ENCODE measurements around the gene RPLP2.

RPLP2 gene

GRCh38 chr11:839280-839623 lies 29.5 kb downstream of the RPLP2 start:
- no peak for DNase-seq

GRCh38 chr11:839875-840617 lies 30.3 kb downstream of the RPLP2 start:
- no peak for DNase-seq

GRCh38 chr11:841981-842369 lies 32.2 kb downstream of the RPLP2 start:
- DNase-seq = no peak

- DNase-seq = peak; percentile 16
Observed at GRCh38 chr11:842370-843002, 32.7 kb downstream of the RPLP2 start, which contains the start of the genes POLR2L and TSPAN4. Gene POLR2L, minus strand, starts transcription at chr11:842529. Its CDS starts 21 bp downstream, at chr11:842508. Gene TSPAN4, plus strand, starts transcription at chr11:842852. Its CDS starts 7,453 bp downstream, at chr11:850305.

- no peak for DNase-seq
Observed at GRCh38 chr11:843086-843734, 33.4 kb downstream of the RPLP2 start.

- no peak for DNase-seq
Observed at GRCh38 chr11:843818-844692, 34.3 kb downstream of the RPLP2 start.

GRCh38 chr11:844693-845644 lies 35.2 kb downstream of the RPLP2 start:
- DNase-seq = peak; percentile 24

GRCh38 chr11:845872-846495 lies 36.2 kb downstream of the RPLP2 start:
- DNase-seq = no peak

- DNase-seq = no peak
Observed at GRCh38 chr11:846496-847098, 36.8 kb downstream of the RPLP2 start.

- DNase-seq = no peak
Observed at GRCh38 chr11:847876-848275, 38.1 kb downstream of the RPLP2 start.

GRCh38 chr11:848380-848931 lies 38.7 kb downstream of the RPLP2 start:
- DNase-seq = no peak

- DNase-seq = no peak
Observed at GRCh38 chr11:849104-849824, 39.5 kb downstream of the RPLP2 start.

- DNase-seq = no peak
Observed at GRCh38 chr11:849951-850774, 40.4 kb downstream of the RPLP2 start.

- DNase-seq = no peak
Observed at GRCh38 chr11:850775-851763, 41.3 kb downstream of the RPLP2 start.

GRCh38 chr11:852762-853161 lies 43.0 kb downstream of the RPLP2 start:
- DNase-seq = no peak

GRCh38 chr11:853682-854448 lies 44.1 kb downstream of the RPLP2 start:
- DNase-seq = no peak
